GM12891 (cell line): ENCODE results near the gene EML5.
"Not testable (repeated sequence)": the region's sequence is repeated elsewhere in the genome, so short reads cannot be mapped to it uniquely, and the experiment has no call there.

Source experiments
- PAX5 ChIP-seq: IDR thresholded peaks from 2 replicates; pipeline ENCODE4 v1.6.1; 2011; ENCODE audit warnings: low read length, moderate library complexity, mild to moderate bottlenecking; ENCODE audit not compliant: insufficient read depth, severe bottlenecking
- POLR2A ChIP-seq: IDR thresholded peaks from 2 replicates; pipeline ENCODE4 v1.6.1; 2011; ENCODE audit warnings: low read depth, low read length, control low read depth
- POLR2AphosphoS5 ChIP-seq: IDR thresholded peaks from 2 replicates; pipeline ENCODE4 v1.6.1; 2011; ENCODE audit warnings: low read depth, low read length, control low read depth
- POU2F2 ChIP-seq: IDR thresholded peaks from 2 replicates; pipeline ENCODE4 v1.6.1; 2011; ENCODE audit warnings: low read depth, mild to moderate bottlenecking, control low read depth, low read length, moderate library complexity
- SPI1 ChIP-seq: IDR thresholded peaks from 2 replicates; pipeline ENCODE4 v1.6.1; 2011; ENCODE audit warnings: low read depth, low read length, control low read depth
- TAF1 ChIP-seq: IDR thresholded peaks from 2 replicates; pipeline ENCODE4 v1.6.1; 2011; ENCODE audit warnings: low read depth, low read length, control low read depth

GRCh38 chr14:88819674-88820073 is 26.9 kb upstream of the EML5 start:
- not testable (repeated sequence) for TF ChIP-seq POLR2A, POLR2AphosphoS5, SPI1, TAF1, PAX5, POU2F2
